Neuronal stem cell (in vitro differentiated cells): ENCODE data around the gene XPNPEP2.

Experiments
- DNase-seq: peaks from one replicate; pipeline ENCODE4 v3.0.0-alpha.2; 2013; ENCODE audit warnings: low spot score
- H2AFZ ChIP-seq: one replicate; pipeline ENCODE4 v1.6.1; 2013; ENCODE audit warnings: mild to moderate bottlenecking, low read length, inconsistent platforms
- H2AK5ac ChIP-seq: 2 replicates; pipeline ENCODE4 v1.6.1; 2013; ENCODE audit warnings: low read depth, mild to moderate bottlenecking, inconsistent platforms, low read length, moderate library complexity, mixed read lengths
- H2BK120ac ChIP-seq: 2 replicates; pipeline ENCODE4 v1.6.1; 2013; ENCODE audit warnings: low read depth, mild to moderate bottlenecking, inconsistent platforms, low read length, moderate library complexity, mixed read lengths
- H2BK12ac ChIP-seq: one replicate; pipeline ENCODE4 v1.6.1; 2013; ENCODE audit warnings: low read length, inconsistent platforms
- H2BK15ac ChIP-seq: 2 replicates; pipeline ENCODE4 v1.6.1; 2013; ENCODE audit warnings: mild to moderate bottlenecking, low read length, inconsistent platforms, mixed read lengths
- H2BK5ac ChIP-seq: one replicate; pipeline ENCODE4 v1.6.1; 2013; ENCODE audit warnings: inconsistent platforms, mild to moderate bottlenecking, low read length, moderate library complexity
- H3K14ac ChIP-seq: one replicate; pipeline ENCODE4 v1.6.1; 2013; ENCODE audit warnings: low read length, inconsistent platforms
- H3K18ac ChIP-seq: 2 replicates; pipeline ENCODE4 v1.6.1; 2013; ENCODE audit warnings: low read length, inconsistent platforms
- H3K23ac ChIP-seq: 2 replicates; pipeline ENCODE4 v1.6.1; 2013; ENCODE audit warnings: low read depth, mild to moderate bottlenecking, mixed read lengths, low read length, inconsistent platforms; ENCODE audit not compliant: poor library complexity
- H3K27ac ChIP-seq: replicated peaks from 3 replicates; pipeline ENCODE4 v1.5.1; 2013; ENCODE audit warnings: low read length, inconsistent platforms
- H3K27me3 ChIP-seq, 3 experiments: 2 replicates each; pipeline ENCODE4 v1.6.1; 2013; ENCODE audit warnings: low read length in 3 of 3, mild to moderate bottlenecking in 2 of 3, inconsistent platforms in 1 of 3, low read depth in 1 of 3, mixed read lengths in 1 of 3, moderate library complexity in 1 of 3; ENCODE audit not compliant: control insufficient read depth in 3 of 3, insufficient read depth in 3 of 3
- H3K36me3 ChIP-seq, 2 donors: replicated peaks in 1 of 2; 2 replicates each; pipeline ENCODE4 v1.6.1; 2013; ENCODE audit warnings: low read length in 2 of 2; ENCODE audit not compliant: control insufficient read depth in 2 of 2, insufficient read depth in 2 of 2
- H3K4ac ChIP-seq: 2 replicates; pipeline ENCODE4 v1.6.1; 2013; ENCODE audit warnings: inconsistent platforms, mild to moderate bottlenecking, low read length, moderate library complexity
- H3K4me1 ChIP-seq, 2 donors: 1 replicate in 1 of 2; 2 replicates in 1 of 2; pipeline ENCODE4 v1.6.1; 2013; ENCODE audit warnings: low read length in 2 of 2, low read depth in 1 of 2; ENCODE audit not compliant: control insufficient read depth in 2 of 2, insufficient read depth in 1 of 2
- H3K4me2 ChIP-seq: one replicate; pipeline ENCODE4 v1.6.1; 2013; ENCODE audit warnings: mild to moderate bottlenecking, low read length, inconsistent platforms; ENCODE audit not compliant: insufficient read depth, poor library complexity, severe bottlenecking
- H3K4me3 ChIP-seq, 2 donors: 2 replicates each; pipeline ENCODE4 v1.5.1; 2013; ENCODE audit warnings: low read length in 2 of 2, mild to moderate bottlenecking in 2 of 2, inconsistent platforms in 1 of 2, moderate library complexity in 1 of 2
- H3K79me1 ChIP-seq: one replicate; pipeline ENCODE4 v1.6.1; 2013; ENCODE audit warnings: low read depth, mild to moderate bottlenecking, inconsistent platforms, low read length, moderate library complexity
- H3K9ac ChIP-seq: one replicate; pipeline ENCODE4 v1.6.1; 2013; ENCODE audit warnings: mild to moderate bottlenecking, low read depth, low read length, inconsistent platforms; ENCODE audit not compliant: poor library complexity
- H3K9me3 ChIP-seq, 2 donors: replicated peaks in 1 of 2; 2 replicates each; pipeline versions ENCODE3 to v1.6.1; 2013; ENCODE audit warnings: low read length in 2 of 2, mild to moderate bottlenecking in 2 of 2, inconsistent platforms in 1 of 2, low read depth in 1 of 2, mixed read lengths in 1 of 2, moderate library complexity in 1 of 2; ENCODE audit not compliant: control insufficient read depth in 2 of 2, insufficient read depth in 1 of 2
- H4K8ac ChIP-seq: one replicate; pipeline ENCODE4 v1.6.1; 2013; ENCODE audit warnings: low read depth, mild to moderate bottlenecking, inconsistent platforms, low read length, moderate library complexity
- H4K91ac ChIP-seq: one replicate; pipeline ENCODE4 v1.6.1; 2013; ENCODE audit warnings: low read length, low read depth, mild to moderate bottlenecking, inconsistent platforms; ENCODE audit not compliant: poor library complexity
- WGBS, 2 donors: extraction: QIAGEN DNeasy Blood & Tissue Kit; methylation state at CpG; one replicate each; pipeline ENCODE4 v1.1.7; 2013; ENCODE audit warnings: missing lambda C conversion rate in 2 of 2, mixed read lengths in 1 of 2; ENCODE audit not compliant: insufficient read length in 2 of 2, insufficient replicate concordance in 1 of 2; ENCODE audit errors: extremely low coverage in 2 of 2; 5-methylcytosine and 5-hydroxymethylcytosine counted together

Gene XPNPEP2

DNA sequence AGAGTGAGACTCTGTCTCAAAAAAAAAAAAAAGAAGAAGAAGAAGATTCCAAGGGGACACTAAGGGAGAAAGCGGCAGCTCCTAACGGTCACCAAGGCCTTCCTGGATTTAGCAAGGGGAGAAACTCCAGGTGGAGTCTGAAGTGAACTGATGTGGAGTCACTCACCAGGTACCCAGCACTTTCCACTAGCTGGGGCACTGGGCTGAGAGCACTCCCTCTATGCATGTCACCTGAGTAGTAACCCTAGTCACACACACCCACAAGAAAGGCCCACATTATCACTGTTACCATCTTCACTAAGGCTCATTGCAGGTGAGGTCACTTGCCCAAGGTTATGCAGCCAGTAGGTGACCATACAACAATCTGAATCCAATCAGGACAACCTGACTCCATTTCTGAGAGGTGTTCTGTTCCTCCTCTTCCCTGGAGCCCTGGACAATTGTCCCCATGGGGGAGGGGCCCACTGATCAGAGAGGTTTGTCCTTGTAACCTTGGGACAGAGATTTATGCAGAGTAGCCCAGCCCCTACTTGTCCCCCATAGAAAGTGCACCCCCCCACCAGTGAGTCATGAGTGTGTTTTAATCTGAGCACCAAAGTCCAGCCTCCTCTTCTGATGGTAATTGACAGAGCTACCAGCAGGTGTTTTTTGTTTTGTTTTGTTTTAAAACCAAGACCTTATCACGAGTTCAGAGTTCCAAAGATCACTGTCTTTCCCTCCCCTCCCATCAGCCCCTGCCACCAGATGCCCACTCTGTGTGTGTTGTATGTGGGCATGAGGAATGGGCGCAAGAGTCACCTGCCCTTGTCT is 35.1 kb downstream of the XPNPEP2 start:
- Histone ChIP-seq H3K27ac (no peak overlapping the region), H2BK120ac (no peak overlapping the region), H3K4me2 (no peak overlapping the region), H3K9me3 (no peaks in the 10 kb centered on the region), H3K79me1 (no peaks in the 10 kb centered on the region), H2BK12ac (no peak overlapping the region), H2AFZ (no peak overlapping the region), H3K4me3 (no peak overlapping the region), H2BK5ac (no peak overlapping the region), H3K27me3 (no peaks in the 10 kb centered on the region), H4K8ac (no peak overlapping the region), H2BK15ac (no peak overlapping the region), H3K18ac (no peak overlapping the region), H3K4me1 (peaks cover 0 to 3% of the 10 kb centered on the region in 2 donors), H3K36me3 (no peaks in the 10 kb centered on the region), H3K9ac (no peak overlapping the region), H3K23ac (no peak overlapping the region), H2AK5ac (no peak overlapping the region), H3K14ac (no peak overlapping the region), H3K4ac (no peak overlapping the region), H4K91ac (no peak overlapping the region)
- no peak for DNase-seq
- WGBS, 2 donors, result no CpG with 5 or more reads among the region's 4 CpGs

- WGBS, 2 donors, result no CpG with 5 or more reads among the region's 30 CpGs
These were observed 38.6 kb downstream of the XPNPEP2 start for GRCh38 chrX:129777218-129778030.

DNA sequence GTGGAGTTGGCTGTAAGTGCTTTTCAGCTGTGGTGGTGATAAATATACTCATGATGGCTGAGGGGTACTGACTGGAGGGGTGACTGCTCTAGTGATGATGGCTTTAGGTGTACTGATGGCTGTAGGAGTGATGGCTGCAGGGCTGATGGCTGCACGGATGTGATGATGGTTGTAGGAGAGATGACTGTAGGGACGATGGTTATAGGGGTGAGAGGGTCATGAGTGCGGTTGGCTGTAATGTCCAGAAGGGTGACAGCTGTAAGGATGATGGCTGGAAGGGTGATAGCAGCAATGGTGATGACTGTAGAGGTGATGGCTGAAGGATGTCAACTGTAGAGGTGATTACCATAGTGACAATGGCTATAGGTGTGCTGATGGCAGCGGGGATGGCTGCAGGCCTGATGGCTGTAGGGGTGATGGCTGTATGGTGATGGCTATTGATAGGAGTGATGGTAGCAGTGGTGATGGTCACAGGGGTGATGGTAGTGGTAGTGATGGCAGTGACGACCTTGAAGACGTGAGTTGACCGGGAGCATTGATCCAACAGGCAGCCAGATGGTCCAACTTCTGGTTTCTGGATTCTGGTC is 40.4 kb downstream of the XPNPEP2 start:
- H3K4me2 ChIP-seq, result no peak overlapping the region
- no peak overlapping the region for H3K23ac ChIP-seq
- no peaks in the 10 kb centered on the region for H3K27me3 ChIP-seq
- H3K4me1 ChIP-seq, result peaks cover 1 to 2% of the 10 kb centered on the region in 2 donors
- no peak overlapping the region for H2BK5ac ChIP-seq
- no peak overlapping the region for H3K18ac ChIP-seq
- no peaks in the 10 kb centered on the region for H3K9me3 ChIP-seq
- no peak overlapping the region for H3K4me3 ChIP-seq
- no peak overlapping the region for H3K27ac ChIP-seq
- no peak overlapping the region for H2AFZ ChIP-seq
- no peak overlapping the region for H4K8ac ChIP-seq
- DNase-seq, result no peak
- H3K79me1 ChIP-seq, result no peaks in the 10 kb centered on the region
- no peak overlapping the region for H3K4ac ChIP-seq
- no peak overlapping the region for H2BK15ac ChIP-seq
- H2AK5ac ChIP-seq, result no peak overlapping the region
- no peak overlapping the region for H2BK120ac ChIP-seq
- H2BK12ac ChIP-seq, result no peak overlapping the region
- no peak overlapping the region for H3K9ac ChIP-seq
- peak overlapping the region; percentile 56 for H3K14ac ChIP-seq
- WGBS, 2 donors, result no CpG with 5 or more reads among the region's 7 CpGs
- no peaks in the 10 kb centered on the region for H3K36me3 ChIP-seq
- no peak overlapping the region for H4K91ac ChIP-seq

More at GRCh38 chrX:129777218-129778030, 38.6 kb downstream of the XPNPEP2 start:
- Histone ChIP-seq H2AFZ (no peak overlapping the region), H3K4me1 (peaks cover 2% of the 10 kb centered on the region in 2 donors), H3K9ac (no peak overlapping the region), H3K9me3 (no peaks in the 10 kb centered on the region), H2BK15ac (no peak overlapping the region), H4K91ac (no peak overlapping the region), H3K36me3 (no peaks in the 10 kb centered on the region), H3K23ac (no peak overlapping the region), H2AK5ac (no peak overlapping the region), H2BK12ac (no peak overlapping the region), H3K4ac (no peak overlapping the region), H3K79me1 (no peaks in the 10 kb centered on the region), H2BK120ac (no peak overlapping the region), H3K18ac (no peak overlapping the region), H3K27ac (no peak overlapping the region), H3K4me2 (no peak overlapping the region), H4K8ac (no peak overlapping the region), H2BK5ac (no peak overlapping the region), H3K27me3 (no peaks in the 10 kb centered on the region), H3K14ac (no peak overlapping the region), H3K4me3 (no peak overlapping the region)
- no peak for DNase-seq

DNA sequence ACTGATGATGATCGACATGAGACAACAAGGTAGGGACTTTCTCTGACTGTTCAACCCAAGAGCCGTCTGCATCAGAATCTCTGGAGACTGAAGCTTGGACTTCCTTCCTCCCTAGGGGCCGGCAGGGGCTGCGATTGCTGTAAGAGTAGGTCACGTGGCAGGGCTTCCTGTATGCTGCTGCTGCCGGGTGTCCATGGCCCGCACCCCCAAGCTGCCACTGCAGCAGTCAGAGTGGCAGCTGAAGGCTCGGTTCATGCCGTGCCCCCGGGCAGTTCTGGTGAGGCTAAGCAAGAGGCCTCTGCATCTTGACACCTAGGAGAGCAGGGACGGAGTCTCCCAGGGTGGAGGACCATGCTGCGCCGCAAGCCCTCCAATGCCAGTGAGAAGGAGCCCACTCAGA is 41.0 kb downstream of the XPNPEP2 start, which contains the start of gene SASH3:
Gene SASH3, plus strand, starts transcription at position 203 of the 400 bp plus-strand sequence. Its CDS starts 149 bp downstream, at position 352.
- no peaks in the 10 kb centered on the region for H3K9me3 ChIP-seq
- no peak within 1 kb of the TSS for H3K4ac ChIP-seq
- H2BK12ac ChIP-seq, result no peak within 1 kb of the TSS
- H3K4me2 ChIP-seq, result no peak within 1 kb of the TSS
- no peaks in the 10 kb centered on the region for H3K27me3 ChIP-seq
- no peaks in the 10 kb centered on the region for H3K79me1 ChIP-seq
- WGBS, 2 donors, result no CpG with 5 or more reads among the region's 13 CpGs
- H2AK5ac ChIP-seq, result no peak within 1 kb of the TSS
- H4K8ac ChIP-seq, result no peak within 1 kb of the TSS
- H2BK120ac ChIP-seq, result no peak within 1 kb of the TSS
- H3K23ac ChIP-seq, result no peak within 1 kb of the TSS
- peaks cover 0 to 2% of the 10 kb centered on the region in 2 donors for H3K4me1 ChIP-seq
- H4K91ac ChIP-seq, result no peak within 1 kb of the TSS
- no peaks in the 10 kb centered on the region for H3K36me3 ChIP-seq
- H3K9ac ChIP-seq, result no peak within 1 kb of the TSS
- H2AFZ ChIP-seq, result peak within 1 kb of the TSS; percentile 61
- no peak within 1 kb of the TSS for H2BK15ac ChIP-seq
- no peak within 1 kb of the TSS for H3K18ac ChIP-seq
- H3K27ac ChIP-seq, result no peak within 1 kb of the TSS
- no peak within 1 kb of the TSS for H3K4me3 ChIP-seq
- no peak for DNase-seq
- H3K14ac ChIP-seq, result peak within 1 kb of the TSS; percentile 56
- H2BK5ac ChIP-seq, result no peak within 1 kb of the TSS
